HEK293 (cell line): Measurements from ENCODE around the gene ITK.
A peak's percentile ranks its signal among the peaks of the same experiment; 100 is the strongest.

Source experiments
- ATF2 ChIP-seq: fragments of 450-650 bp; formaldehyde crosslinking; IDR thresholded peaks from 2 replicates; pipeline ENCODE4 v1.5.1; 2016; ENCODE audit warnings: missing biosample characterization, missing genetic modification characterization, low read depth
- IKZF3 ChIP-seq: fragments of 450-650 bp; IDR thresholded peaks from 2 replicates; pipeline ENCODE4 v1.5.0; 2018; ENCODE audit warnings: missing biosample characterization, mild to moderate bottlenecking, missing genetic modification characterization, moderate library complexity
- KLF9 ChIP-seq: fragments of 450-650 bp; formaldehyde crosslinking; IDR thresholded peaks from 2 replicates; pipeline ENCODE4 v1.5.1; 2016; ENCODE audit warnings: missing biosample characterization, missing genetic modification characterization, low read depth
- PATZ1 ChIP-seq: fragments of 450-650 bp; formaldehyde crosslinking; IDR thresholded peaks from 2 replicates; pipeline ENCODE4 v1.5.1; 2016; ENCODE audit warnings: missing biosample characterization, missing genetic modification characterization
- PRDM4 ChIP-seq: fragments of 450-650 bp; formaldehyde crosslinking; IDR thresholded peaks from 2 replicates; pipeline ENCODE4 v1.5.1; 2017; ENCODE audit warnings: missing biosample characterization, missing genetic modification characterization
- RBAK ChIP-seq: fragments of 450-650 bp; formaldehyde crosslinking; IDR thresholded peaks from 2 replicates; pipeline ENCODE4 v1.5.1; 2016; ENCODE audit warnings: missing biosample characterization, missing genetic modification characterization
- TRIM28 ChIP-seq: IDR thresholded peaks from 2 replicates; pipeline ENCODE4 v1.6.1; 2011; ENCODE audit warnings: low read length, control low read depth, borderline replicate concordance
- ZIC2 ChIP-seq: fragments of 450-650 bp; formaldehyde crosslinking; IDR thresholded peaks from 2 replicates; pipeline ENCODE4 v1.5.1; 2016; ENCODE audit warnings: missing biosample characterization, missing genetic modification characterization
- ZNF10 ChIP-seq: fragments of 450-650 bp; formaldehyde crosslinking; IDR thresholded peaks from 2 replicates; pipeline ENCODE4 v1.5.1; 2017; ENCODE audit warnings: missing biosample characterization, missing genetic modification characterization
- ZNF114 ChIP-seq: fragments of 450-650 bp; formaldehyde crosslinking; IDR thresholded peaks from 2 replicates; pipeline ENCODE4 v1.5.0; 2017; ENCODE audit warnings: missing biosample characterization, missing genetic modification characterization
- ZNF148 ChIP-seq: fragments of 450-650 bp; formaldehyde crosslinking; IDR thresholded peaks from 2 replicates; pipeline ENCODE4 v1.5.0; 2017; ENCODE audit warnings: missing biosample characterization, missing genetic modification characterization, borderline replicate concordance
- ZNF174 ChIP-seq: fragments of 450-650 bp; formaldehyde crosslinking; IDR thresholded peaks from 2 replicates; pipeline ENCODE4 v1.5.0; 2017; ENCODE audit warnings: missing biosample characterization, mild to moderate bottlenecking, missing genetic modification characterization
- ZNF26 ChIP-seq: fragments of 450-650 bp; formaldehyde crosslinking; IDR thresholded peaks from 2 replicates; pipeline ENCODE4 v1.5.1; 2016; ENCODE audit warnings: missing biosample characterization, missing genetic modification characterization
- ZNF362 ChIP-seq: fragments of 450-650 bp; formaldehyde crosslinking; IDR thresholded peaks from 2 replicates; pipeline ENCODE4 v1.5.1; 2016; ENCODE audit warnings: missing biosample characterization, missing genetic modification characterization
- ZNF426 ChIP-seq: fragments of 450-650 bp; formaldehyde crosslinking; IDR thresholded peaks from 2 replicates; pipeline ENCODE4 v1.5.1; 2017; ENCODE audit warnings: missing biosample characterization, missing genetic modification characterization, mild to moderate bottlenecking, inconsistent platforms, moderate library complexity
- ZNF473 ChIP-seq: fragments of 450-650 bp; formaldehyde crosslinking; IDR thresholded peaks from 2 replicates; pipeline ENCODE4 v1.5.1; 2017; ENCODE audit warnings: missing biosample characterization, missing genetic modification characterization
- ZNF48 ChIP-seq: fragments of 450-650 bp; formaldehyde crosslinking; IDR thresholded peaks from 2 replicates; pipeline ENCODE4 v1.5.1; 2016; ENCODE audit warnings: missing biosample characterization, missing genetic modification characterization
- ZNF521 ChIP-seq: fragments of 450-650 bp; formaldehyde crosslinking; IDR thresholded peaks from 2 replicates; pipeline ENCODE4 v1.5.1; 2017; ENCODE audit warnings: missing biosample characterization, mild to moderate bottlenecking, missing genetic modification characterization
- ZNF530 ChIP-seq: fragments of 450-650 bp; formaldehyde crosslinking; IDR thresholded peaks from 2 replicates; pipeline ENCODE4 v1.5.1; 2016; ENCODE audit warnings: low read depth, missing biosample characterization, missing genetic modification characterization
- ZNF555 ChIP-seq: fragments of 450-650 bp; formaldehyde crosslinking; conservative IDR thresholded peaks from 2 replicates; pipeline ENCODE4 v1.5.1; 2017; ENCODE audit warnings: missing biosample characterization, mild to moderate bottlenecking, missing genetic modification characterization, inconsistent platforms
- ZNF580 ChIP-seq: fragments of 450-650 bp; formaldehyde crosslinking; IDR thresholded peaks from 2 replicates; pipeline ENCODE4 v1.5.1; 2016; ENCODE audit warnings: missing biosample characterization, missing genetic modification characterization
- ZNF624 ChIP-seq: fragments of 450-650 bp; formaldehyde crosslinking; IDR thresholded peaks from 2 replicates; pipeline ENCODE4 v1.5.1; 2017; ENCODE audit warnings: missing biosample characterization, missing genetic modification characterization
- ZNF629 ChIP-seq: fragments of 450-650 bp; formaldehyde crosslinking; IDR thresholded peaks from 2 replicates; pipeline ENCODE4 v1.5.1; 2017; ENCODE audit warnings: missing biosample characterization, missing genetic modification characterization
- ZNF654 ChIP-seq: fragments of 450-650 bp; formaldehyde crosslinking; IDR thresholded peaks from 2 replicates; pipeline ENCODE4 v1.5.1; 2016; ENCODE audit warnings: low read depth, missing biosample characterization, missing genetic modification characterization
- ZNF664 ChIP-seq: fragments of 450-650 bp; formaldehyde crosslinking; IDR thresholded peaks from 2 replicates; pipeline ENCODE4 v1.5.1; 2016; ENCODE audit warnings: missing biosample characterization, missing genetic modification characterization
- ZNF692 ChIP-seq: fragments of 450-650 bp; formaldehyde crosslinking; IDR thresholded peaks from 2 replicates; pipeline ENCODE4 v1.5.1; 2016; ENCODE audit warnings: missing biosample characterization, missing genetic modification characterization
- ZNF701 ChIP-seq: fragments of 450-650 bp; formaldehyde crosslinking; IDR thresholded peaks from 2 replicates; pipeline ENCODE4 v1.5.1; 2016; ENCODE audit warnings: missing biosample characterization, missing genetic modification characterization
- ZNF768 ChIP-seq: fragments of 450-650 bp; formaldehyde crosslinking; IDR thresholded peaks from 2 replicates; pipeline ENCODE4 v1.5.1; 2018; ENCODE audit warnings: missing biosample characterization, mild to moderate bottlenecking, missing genetic modification characterization
- ZNF791 ChIP-seq: fragments of 450-650 bp; formaldehyde crosslinking; IDR thresholded peaks from 2 replicates; pipeline ENCODE4 v1.5.1; 2016; ENCODE audit warnings: missing biosample characterization, missing genetic modification characterization

The ITK gene

GRCh38 chr5:157258450-157258849, 77.8 kb downstream of the ITK start (continued):
- TF ChIP-seq ZNF26 (tag by site-specific recombination) (no peak), ZNF654 (tag by site-specific recombination) (peak; percentile 22; the same call in 1 of the 2 replicates), ZNF114 (tag by site-specific recombination) (no peak), ZNF624 (tag by site-specific recombination) (no peak), RBAK (tag by site-specific recombination) (no peak), ZNF555 (tag by site-specific recombination) (peak; percentile 81), ZNF174 (tag by site-specific recombination) (no peak), ZNF148 (tag by site-specific recombination) (no peak), ZNF768 (no peak), ZNF48 (no peak), ZNF10 (no peak), ZNF580 (tag by site-specific recombination) (no peak), ZIC2 (tag by site-specific recombination) (no peak), TRIM28 (no peak), ZNF692 (tag by site-specific recombination) (no peak), PATZ1 (tag by site-specific recombination) (no peak), ZNF664 (tag by site-specific recombination) (0 out of 2 replicates have a peak, but pooled peaks have one; percentile 37), ZNF521 (tag by site-specific recombination) (no peak), ZNF426 (peak; percentile 85), KLF9 (tag by site-specific recombination) (no peak), ZNF701 (tag by site-specific recombination) (no peak), ZNF362 (tag by site-specific recombination) (no peak), ATF2 (no peak), ZNF530 (no peak), IKZF3 (tag by site-specific recombination) (no peak), ZNF473 (tag by site-specific recombination) (no peak), ZNF791 (tag by site-specific recombination) (no peak), PRDM4 (tag by site-specific recombination) (no peak), ZNF629 (peak; percentile 32; the same call in 1 of the 2 replicates)
